GM18951 (cell line): ENCODE measurements around the gene EDEM1.

Experiments
- POLR2A ChIP-seq: IDR thresholded peaks from 4 replicates; pipeline ENCODE4 v1.6.1; 2011; ENCODE audit warnings: mild to moderate bottlenecking; ENCODE audit not compliant: insufficient read length, insufficient read depth; ENCODE audit errors: extremely low read depth
- in situ Hi-C: fragments of 300-500 bp; cut with MboI; formaldehyde crosslinking; loops from one replicate; pipeline ENCODE4 v1.12.0; 2022; ENCODE audit warnings: low sequenced_read_pairs, mixed read lengths, inconsistent platforms; ENCODE audit not compliant: unreplicated experiment

The EDEM1 gene

GRCh38 chr3:5264093-5264600 lies 76.6 kb downstream of the EDEM1 start:
- TF ChIP-seq POLR2A = no peak
- in situ Hi-C loops = no loop called here

- in situ Hi-C loops = no loop called here
- no peak for TF ChIP-seq POLR2A
Observed at GRCh38 chr3:5264896-5265770, 77.6 kb downstream of the EDEM1 start.

GRCh38 chr3:5267252-5267651 lies 79.7 kb downstream of the EDEM1 start:
- in situ Hi-C loops = no loop called here
- TF ChIP-seq POLR2A = no peak

- no peak for TF ChIP-seq POLR2A
- in situ Hi-C loops = no loop called here
Observed at GRCh38 chr3:5267889-5268288, 80.4 kb downstream of the EDEM1 start.
